Upper lobe of left lung (tissue), 4 donors: ENCODE measurements around the gene HDGFL2.

Experiments
- POLR2AphosphoS5 ChIP-seq, 2 donors: sonication (generic); formaldehyde crosslinking; IDR thresholded peaks; one replicate each; pipeline ENCODE4 v1.5.1; 2017; ENCODE audit warnings: antibody characterized with exemption in 2 of 2
- TF ChIP-seq, protein P1 (sequence below), 6 experiments: fragments of 450-650 bp in 4 of 6; fragments of 200-600 bp in 2 of 6; sonication (generic) in 2 of 6; IDR thresholded peaks; one replicate each; pipeline ENCODE4 v1.5.1; 2016 to 2019; ENCODE audit warnings: antibody characterized with exemption in 6 of 6

DNA sequence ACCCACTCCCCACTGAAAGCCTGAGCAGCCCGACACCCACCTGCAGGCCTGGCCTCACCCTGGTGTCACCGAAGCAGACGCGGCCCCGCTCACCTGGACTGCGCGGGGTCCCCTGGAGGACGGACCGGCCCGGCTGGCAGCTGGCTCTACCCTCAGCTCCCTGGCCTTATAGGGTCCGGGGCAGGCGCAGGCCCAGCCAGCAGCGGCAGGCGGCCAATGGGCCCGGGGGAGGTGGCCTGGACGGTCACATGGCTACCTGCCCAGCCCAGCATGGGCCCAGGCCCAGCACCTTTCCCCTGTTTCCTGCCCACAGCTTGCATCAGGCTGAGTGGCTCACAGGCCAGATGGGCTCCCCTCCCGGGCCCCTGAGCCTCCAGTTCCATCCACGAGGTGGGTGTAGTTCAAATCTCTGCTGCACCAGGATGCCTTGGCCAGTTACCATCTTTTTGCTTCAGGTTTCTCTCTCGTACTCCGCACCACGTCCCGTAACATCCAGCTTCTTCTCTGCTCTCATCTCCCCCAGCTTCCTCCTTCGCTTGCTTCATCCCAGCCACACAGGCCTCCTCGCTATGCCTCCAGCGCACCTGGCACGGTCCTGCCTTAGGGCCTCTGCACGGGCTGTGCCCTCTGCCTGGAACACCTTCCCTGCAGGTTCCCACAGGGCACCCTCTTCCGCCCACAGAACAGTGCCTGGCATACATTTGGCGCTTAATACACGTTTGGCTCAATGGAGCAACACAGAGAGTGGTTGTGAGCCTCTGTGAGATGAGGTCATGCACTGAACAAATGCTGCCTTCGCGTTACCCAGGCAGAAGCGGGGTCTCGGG is 46.5 kb downstream of the HDGFL2 start, which contains the start of gene PLIN4:
- TF ChIP-seq POLR2AphosphoS5 (IDR thresholded peaks at IDR 0.05), result no peak
- TF ChIP-seq, protein P1, sequence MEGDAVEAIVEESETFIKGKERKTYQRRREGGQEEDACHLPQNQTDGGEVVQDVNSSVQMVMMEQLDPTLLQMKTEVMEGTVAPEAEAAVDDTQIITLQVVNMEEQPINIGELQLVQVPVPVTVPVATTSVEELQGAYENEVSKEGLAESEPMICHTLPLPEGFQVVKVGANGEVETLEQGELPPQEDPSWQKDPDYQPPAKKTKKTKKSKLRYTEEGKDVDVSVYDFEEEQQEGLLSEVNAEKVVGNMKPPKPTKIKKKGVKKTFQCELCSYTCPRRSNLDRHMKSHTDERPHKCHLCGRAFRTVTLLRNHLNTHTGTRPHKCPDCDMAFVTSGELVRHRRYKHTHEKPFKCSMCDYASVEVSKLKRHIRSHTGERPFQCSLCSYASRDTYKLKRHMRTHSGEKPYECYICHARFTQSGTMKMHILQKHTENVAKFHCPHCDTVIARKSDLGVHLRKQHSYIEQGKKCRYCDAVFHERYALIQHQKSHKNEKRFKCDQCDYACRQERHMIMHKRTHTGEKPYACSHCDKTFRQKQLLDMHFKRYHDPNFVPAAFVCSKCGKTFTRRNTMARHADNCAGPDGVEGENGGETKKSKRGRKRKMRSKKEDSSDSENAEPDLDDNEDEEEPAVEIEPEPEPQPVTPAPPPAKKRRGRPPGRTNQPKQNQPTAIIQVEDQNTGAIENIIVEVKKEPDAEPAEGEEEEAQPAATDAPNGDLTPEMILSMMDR (IDR thresholded peaks at IDR 0.05), result no peak
